OCI-LY3 (cell line): ENCODE measurements around the gene ASTL.

ENCODE experiments used
- H2AFZ ChIP-seq: fragments of 200-600, 300-600 bp; shearing (Covaris generic); 2 replicates; pipeline ENCODE4 v1.6.0; 2014; ENCODE audit warnings: antibody characterized with exemption, low read depth, low read length
- H3K27ac ChIP-seq: fragments of 200-600, 300-600 bp; sonication (generic); 2 replicates; pipeline ENCODE4 v1.5.1; 2014; ENCODE audit warnings: mild to moderate bottlenecking, low read length, moderate library complexity, mixed read lengths
- H3K27me3 ChIP-seq: fragments of 200-600, 300-600 bp; sonication (generic); 2 replicates; pipeline ENCODE4 v1.6.1; 2014; ENCODE audit warnings: low read depth, low read length, mixed read lengths
- H3K36me3 ChIP-seq: fragments of 200-600, 300-600 bp; sonication (generic); replicated peaks from 2 replicates; pipeline ENCODE3; 2014; ENCODE audit warnings: low read depth, low read length, mixed read lengths
- H3K4me1 ChIP-seq: fragments of 300-600, 200-600 bp; sonication (generic); 2 replicates; pipeline ENCODE4 v1.6.1; 2014; ENCODE audit warnings: low read length, mixed read lengths
- H3K4me2 ChIP-seq: fragments of 200-600, 300-600 bp; sonication (generic); 2 replicates; pipeline ENCODE4 v1.6.1; 2014; ENCODE audit warnings: low read length, mixed read lengths
- H3K4me3 ChIP-seq: fragments of 300-600, 200-600 bp; sonication (generic); 2 replicates; pipeline ENCODE4 v1.5.1; 2014; ENCODE audit warnings: antibody characterized with exemption, mild to moderate bottlenecking, low read length, moderate library complexity
- H3K79me2 ChIP-seq: fragments of 300-600, 200-600 bp; shearing (Covaris generic); 2 replicates; pipeline ENCODE4 v1.6.1; 2014; ENCODE audit warnings: mild to moderate bottlenecking, low read length, mixed read lengths
- H3K9ac ChIP-seq: fragments of 300-600, 200-600 bp; shearing (Covaris generic); 2 replicates; pipeline ENCODE4 v1.6.0; 2014; ENCODE audit warnings: mild to moderate bottlenecking, low read length, moderate library complexity
- H3K9me3 ChIP-seq: fragments of 200-600, 300-600 bp; shearing (Covaris generic); 2 replicates; pipeline ENCODE4 v1.6.1; 2014; ENCODE audit warnings: low read length, mixed read lengths; ENCODE audit not compliant: insufficient read depth
- H4K20me1 ChIP-seq: fragments of 200-600, 300-600 bp; sonication (generic); 2 replicates; pipeline ENCODE4 v1.6.1; 2016; ENCODE audit warnings: low read length, mixed read lengths; ENCODE audit not compliant: insufficient read depth
- EZH2phosphoT487 ChIP-seq: fragments of 200-600 bp; shearing (Covaris generic); IDR thresholded peaks from 2 replicates; pipeline ENCODE4 v1.6.1; 2018; ENCODE audit warnings: antibody characterized with exemption, mixed run types, low read depth
- TF ChIP-seq, protein P1 (sequence below): fragments of 200-600, 300-600 bp; sonication (generic); IDR thresholded peaks from 2 replicates; pipeline ENCODE4 v1.5.1; 2014; ENCODE audit warnings: antibody characterized with exemption, low read length, low read depth

ASTL gene

GRCh38 chr2:96130483-96130882 is 7.8 kb downstream of the ASTL start:
- H3K79me2 ChIP-seq, result no peaks in the 10 kb centered on the region
- H3K27me3 ChIP-seq, result no peaks in the 10 kb centered on the region
- no peak overlapping the region for H3K4me2 ChIP-seq
- TF ChIP-seq, protein P1, sequence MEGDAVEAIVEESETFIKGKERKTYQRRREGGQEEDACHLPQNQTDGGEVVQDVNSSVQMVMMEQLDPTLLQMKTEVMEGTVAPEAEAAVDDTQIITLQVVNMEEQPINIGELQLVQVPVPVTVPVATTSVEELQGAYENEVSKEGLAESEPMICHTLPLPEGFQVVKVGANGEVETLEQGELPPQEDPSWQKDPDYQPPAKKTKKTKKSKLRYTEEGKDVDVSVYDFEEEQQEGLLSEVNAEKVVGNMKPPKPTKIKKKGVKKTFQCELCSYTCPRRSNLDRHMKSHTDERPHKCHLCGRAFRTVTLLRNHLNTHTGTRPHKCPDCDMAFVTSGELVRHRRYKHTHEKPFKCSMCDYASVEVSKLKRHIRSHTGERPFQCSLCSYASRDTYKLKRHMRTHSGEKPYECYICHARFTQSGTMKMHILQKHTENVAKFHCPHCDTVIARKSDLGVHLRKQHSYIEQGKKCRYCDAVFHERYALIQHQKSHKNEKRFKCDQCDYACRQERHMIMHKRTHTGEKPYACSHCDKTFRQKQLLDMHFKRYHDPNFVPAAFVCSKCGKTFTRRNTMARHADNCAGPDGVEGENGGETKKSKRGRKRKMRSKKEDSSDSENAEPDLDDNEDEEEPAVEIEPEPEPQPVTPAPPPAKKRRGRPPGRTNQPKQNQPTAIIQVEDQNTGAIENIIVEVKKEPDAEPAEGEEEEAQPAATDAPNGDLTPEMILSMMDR, result no peak
- no peak for TF ChIP-seq EZH2phosphoT487
- no peak overlapping the region for H3K27ac ChIP-seq
- no peak overlapping the region for H3K9ac ChIP-seq
- H3K36me3 ChIP-seq, result no peaks in the 10 kb centered on the region
- H3K9me3 ChIP-seq, result no peaks in the 10 kb centered on the region
- H4K20me1 ChIP-seq, result no peaks in the 10 kb centered on the region
- no peak overlapping the region for H2AFZ ChIP-seq
- H3K4me1 ChIP-seq, result peaks cover 14% of the 10 kb centered on the region
- H3K4me3 ChIP-seq, result no peak overlapping the region

- TF ChIP-seq, protein P1, result no peak
- TF ChIP-seq EZH2phosphoT487, result no peak
- H3K4me1 ChIP-seq, result peaks cover 14% of the 10 kb centered on the region
- H3K9me3 ChIP-seq, result no peaks in the 10 kb centered on the region
- H3K4me3 ChIP-seq, result no peak overlapping the region
- no peak overlapping the region for H3K27ac ChIP-seq
- H4K20me1 ChIP-seq, result no peaks in the 10 kb centered on the region
- H3K36me3 ChIP-seq, result no peaks in the 10 kb centered on the region
- no peaks in the 10 kb centered on the region for H3K27me3 ChIP-seq
- no peak overlapping the region for H3K4me2 ChIP-seq
- H3K79me2 ChIP-seq, result no peaks in the 10 kb centered on the region
- H3K9ac ChIP-seq, result no peak overlapping the region
- H2AFZ ChIP-seq, result no peak overlapping the region
Observed at GRCh38 chr2:96129528-96130120, 8.7 kb downstream of the ASTL start.

DNA sequence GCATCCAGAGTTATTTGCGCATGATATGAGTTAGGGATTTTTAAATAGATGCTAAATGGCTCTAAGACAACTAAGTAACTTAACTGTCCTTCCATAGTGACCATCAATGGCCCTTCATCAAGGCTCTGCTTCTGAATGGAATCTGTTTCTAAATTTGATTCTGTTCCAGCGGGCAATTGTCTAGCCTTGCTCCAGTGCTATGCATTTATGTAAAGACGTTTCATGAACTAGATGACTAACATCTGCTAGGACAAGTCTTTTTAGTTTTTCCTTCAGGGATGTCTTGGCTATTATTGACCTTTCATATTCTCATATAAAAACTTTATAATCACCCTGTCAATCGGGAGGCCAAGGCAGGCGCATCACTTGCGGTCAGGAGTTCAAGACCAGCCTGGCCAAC is 9.8 kb downstream of the ASTL start:
- no peaks in the 10 kb centered on the region for H4K20me1 ChIP-seq

GRCh38 chr2:96124406-96125265 is 13.7 kb downstream of the ASTL start:
- no peak overlapping the region for H3K9ac ChIP-seq
- H3K36me3 ChIP-seq, result no peaks in the 10 kb centered on the region
- H3K4me3 ChIP-seq, result no peak overlapping the region

More for the DNA sequence above, 9.8 kb downstream of the ASTL start:
- Histone ChIP-seq H2AFZ (no peak overlapping the region), H3K9me3 (no peaks in the 10 kb centered on the region), H3K79me2 (no peaks in the 10 kb centered on the region), H3K4me1 (peaks cover 14% of the 10 kb centered on the region), H3K27ac (no peak overlapping the region), H3K4me2 (no peak overlapping the region), H3K4me3 (no peak overlapping the region), H3K9ac (no peak overlapping the region), H3K27me3 (no peaks in the 10 kb centered on the region), H3K36me3 (no peaks in the 10 kb centered on the region)
- TF ChIP-seq, protein P1, result no peak
- TF ChIP-seq EZH2phosphoT487, result no peak

More at GRCh38 chr2:96124406-96125265, 13.7 kb downstream of the ASTL start:
- Histone ChIP-seq H4K20me1 (no peaks in the 10 kb centered on the region), H3K27me3 (peaks cover 22% of the 10 kb centered on the region), H2AFZ (no peak overlapping the region), H3K9me3 (no peaks in the 10 kb centered on the region), H3K4me2 (no peak overlapping the region), H3K79me2 (no peaks in the 10 kb centered on the region), H3K27ac (no peak overlapping the region), H3K4me1 (no peaks in the 10 kb centered on the region)
- TF ChIP-seq EZH2phosphoT487, result no peak
- TF ChIP-seq, protein P1, result no peak
